Naive thymus-derived CD4-positive, alpha-beta T cell (primary cell): ENCODE measurements around the gene LZTR1. TPM values are rescaled to one million over a fixed set of nuclear protein-coding genes. Genes with fewer than 3 reads are reported as not detected.
A peak's percentile ranks its signal among the peaks of the same experiment; 100 is the strongest.

Experiments used
- ATAC-seq: fragments of 150-1000 bp; cut with Tn5 transposase; 2 replicates; pipeline ENCODE4 v1.10.0; 2021; ENCODE audit warnings: mild to moderate bottlenecking, moderate library complexity
- CTCF ChIA-PET: fragments of 350-600 bp; sonication (Branson Sonifier 250); formaldehyde crosslinking; loops from one replicate; lab custom pipeline; 2021; ENCODE audit warnings: antibody characterized with exemption; lab: Charles Lee
- POLR2A ChIA-PET: fragments of 350-600 bp; sonication (Branson Sonifier 250); formaldehyde crosslinking; loops from one replicate; lab custom pipeline; 2021; ENCODE audit warnings: antibody characterized with exemption, inconsistent platforms; lab: Charles Lee
- DNase-seq, 9 donors: peaks; one replicate each; pipeline versions ENCODE4 v3.0.0 to v3.0.0-alpha.2; 2020 to 2022; ENCODE audit warnings: mixed read lengths in 1 of 9
- H3K27ac ChIP-seq: one replicate; pipeline ENCODE4 v1.7.0; 2013; ENCODE audit warnings: mild to moderate bottlenecking, low read depth, low read length, moderate library complexity
- H3K27me3 ChIP-seq, 2 donors: one replicate each; pipeline ENCODE4 v1.7.0; 2013; ENCODE audit warnings: low read length in 2 of 2, mild to moderate bottlenecking in 2 of 2, moderate library complexity in 2 of 2; ENCODE audit not compliant: control insufficient read depth in 2 of 2, insufficient read depth in 2 of 2
- H3K36me3 ChIP-seq, 3 experiments: 1 replicate in 2 of 3; 2 replicates in 1 of 3; pipeline ENCODE4 v1.7.0; 2013; ENCODE audit warnings: low read length in 3 of 3, mild to moderate bottlenecking in 3 of 3, moderate library complexity in 1 of 3; ENCODE audit not compliant: insufficient read depth in 3 of 3, control insufficient read depth in 2 of 3
- H3K4me1 ChIP-seq, 2 donors: one replicate each; pipeline ENCODE4 v1.7.0; 2013; ENCODE audit warnings: low read length in 2 of 2, mild to moderate bottlenecking in 2 of 2, moderate library complexity in 1 of 2; ENCODE audit not compliant: control insufficient read depth in 2 of 2, insufficient read depth in 2 of 2
- H3K4me3 ChIP-seq: 2 replicates; pipeline ENCODE4 v1.7.0; 2013; ENCODE audit warnings: mild to moderate bottlenecking, low read length
- H3K9me3 ChIP-seq, 3 experiments: 1 replicate in 2 of 3; 2 replicates in 1 of 3; pipeline ENCODE4 v1.7.0; 2013; ENCODE audit warnings: low read length in 3 of 3; ENCODE audit not compliant: control insufficient read depth in 2 of 3
- H3K27ac Mint-ChIP-seq, 9 donors: one replicate each; pipeline ENCODE4 v1.8.0; 2020 to 2022; ENCODE audit warnings: mixed read lengths in 9 of 9, mild to moderate bottlenecking in 8 of 9, moderate library complexity in 5 of 9, inconsistent platforms in 2 of 9
- H3K27me3 Mint-ChIP-seq, 5 donors: one replicate each; pipeline ENCODE4 v1.8.0; 2021 to 2022; ENCODE audit warnings: mixed read lengths in 5 of 5, mild to moderate bottlenecking in 1 of 5
- H3K36me3 Mint-ChIP-seq, 5 donors: one replicate each; pipeline ENCODE4 v1.8.0; 2020 to 2022; ENCODE audit warnings: mixed read lengths in 5 of 5, mild to moderate bottlenecking in 3 of 5, inconsistent platforms in 1 of 5
- H3K4me1 Mint-ChIP-seq, 7 donors: one replicate each; pipeline ENCODE4 v1.8.0; 2020 to 2022; ENCODE audit warnings: mixed read lengths in 7 of 7, mild to moderate bottlenecking in 3 of 7, inconsistent platforms in 1 of 7
- H3K4me3 Mint-ChIP-seq, 10 donors: one replicate each; pipeline ENCODE4 v1.8.0; 2020 to 2022; ENCODE audit warnings: mild to moderate bottlenecking in 10 of 10, mixed read lengths in 10 of 10, moderate library complexity in 6 of 10, inconsistent platforms in 2 of 10
- H3K9me3 Mint-ChIP-seq, 11 donors: one replicate each; pipeline ENCODE4 v1.8.0; 2020 to 2022; ENCODE audit warnings: mixed read lengths in 11 of 11, mild to moderate bottlenecking in 4 of 11, inconsistent platforms in 1 of 11, moderate library complexity in 1 of 11
- intact Hi-C, 2 donors: fragments of 100-400 bp; cut with micrococcal nuclease; formaldehyde crosslinking; loops; one replicate each; pipeline ENCODE4 v1.15.1; 2023
- polyA plus RNA-seq, 2 donors: library from polyadenylated mRNA; unstranded; fragments of 300-500 nt; fragmentation: Illumina TruSeq; gene quantifications; one replicate each; pipeline ENCODE4 v1.2.3, GENCODE V29; 2021
- total RNA-seq, 6 experiments: library from RNA in 5 of 6; stranded (reverse) in 5 of 6; gene quantifications; 1 replicate in 5 of 6; 2 replicates in 1 of 6; pipeline ENCODE4 v1.2.3 and lab custom pipeline; 2021 to 2026

Gene LZTR1
- total and polyA plus RNA-seq, 7 experiments from 2014 or later: 11.4 to 104 (median 71.2) TPM

GRCh38 chr22:20989323-20990138 is 7.4 kb downstream of the LZTR1 start:
- DNase-seq: no peak
- ATAC-seq: no peak
- Histone ChIP-seq H3K4me1 (peaks cover 0 to 5% of the 10 kb centered on the region in 2 donors), H3K36me3 (peaks cover 0 to 64% (median 7%) of the 10 kb centered on the region in 3 experiments), H3K9me3 (no peaks in the 10 kb centered on the region), H3K27me3 (no peaks in the 10 kb centered on the region), H3K27ac (no peak overlapping the region), H3K4me3 (no peak overlapping the region)
- Mint-ChIP-seq H3K4me3 (no peak overlapping the region), H3K36me3 (peaks cover 0 to 12% (median 5%) of the 10 kb centered on the region in 5 donors), H3K9me3 (peaks cover 0 to 1% (median 0%) of the 10 kb centered on the region in 11 donors), H3K27me3 (no peaks in the 10 kb centered on the region), H3K27ac (no peak overlapping the region), H3K4me1 (peaks cover 0 to 16% (median 8%) of the 10 kb centered on the region in 7 donors)
- intact Hi-C loops: loop anchor here in 1 of 2 donors (10.0 kb wide), 1 partner anchor 855 kb away; no protein-coding TSS in a partner anchor
- ChIA-PET POLR2A (interaction anchor here (1.7 to 2.7 kb wide), 2 partner anchors 7 to 13 kb away, joined by 8 to 21 read pairs; partner anchors contain the start of genes LZTR1 and THAP7), CTCF (no interaction called here)

GRCh38 chr22:20990184-20991180 is 8.4 kb downstream of the LZTR1 start:
- Mint-ChIP-seq H3K27me3 (no peaks in the 10 kb centered on the region), H3K27ac (peak overlapping the region in 2 of 9 donors; percentile 62 to 72), H3K36me3 (peaks cover 0 to 12% (median 5%) of the 10 kb centered on the region in 5 donors), H3K9me3 (peaks cover 0 to 1% (median 0%) of the 10 kb centered on the region in 11 donors), H3K4me1 (peaks cover 0 to 16% (median 8%) of the 10 kb centered on the region in 7 donors), H3K4me3 (no peak overlapping the region)
- no peak overlapping the region for H3K4me3 ChIP-seq
- DNase-seq (no peak), ATAC-seq (no peak)
- no peak overlapping the region for H3K27ac ChIP-seq
- ChIA-PET CTCF (no interaction called here), POLR2A (interaction anchor here (1.5 to 2.7 kb wide), 3 partner anchors 8 to 12 kb away, joined by 5 to 21 read pairs (median 8); partner anchors contain the start of genes LZTR1 and THAP7)
- H3K36me3 ChIP-seq: peaks cover 0 to 70% (median 7%) of the 10 kb centered on the region in 3 experiments
- peaks cover 0 to 5% of the 10 kb centered on the region in 2 donors for H3K4me1 ChIP-seq
- intact Hi-C loops: no loop called here
- no peaks in the 10 kb centered on the region for H3K9me3 ChIP-seq
- no peaks in the 10 kb centered on the region for H3K27me3 ChIP-seq

GRCh38 chr22:20991252-20992055 is 9.4 kb downstream of the LZTR1 start:
- H3K27ac Mint-ChIP-seq: no peak overlapping the region
- Histone ChIP-seq H3K36me3 (peaks cover 0 to 73% (median 7%) of the 10 kb centered on the region in 3 experiments), H3K4me3 (no peak overlapping the region), H3K4me1 (peaks cover 0 to 5% of the 10 kb centered on the region in 2 donors), H3K27me3 (no peaks in the 10 kb centered on the region), H3K9me3 (no peaks in the 10 kb centered on the region), H3K27ac (no peak overlapping the region)
- H3K36me3 Mint-ChIP-seq: peaks cover 0 to 8% (median 2%) of the 10 kb centered on the region in 5 donors
- peaks cover 0 to 1% (median 0%) of the 10 kb centered on the region in 11 donors for H3K9me3 Mint-ChIP-seq
- no peaks in the 10 kb centered on the region for H3K27me3 Mint-ChIP-seq
- CTCF ChIA-PET: interaction anchor here (0.6 kb wide), 1 partner anchor 543 kb away, joined by 4 read pairs; no protein-coding TSS in a partner anchor
- no peak for DNase-seq
- H3K4me3 Mint-ChIP-seq: no peak overlapping the region
- H3K4me1 Mint-ChIP-seq: peaks cover 0 to 12% (median 6%) of the 10 kb centered on the region in 7 donors
- intact Hi-C loops: no loop called here
- no peak for ATAC-seq
- POLR2A ChIA-PET: interaction anchor here (0.7 to 2.7 kb wide), 4 partner anchors 8 to 150 kb away, joined by 3 to 21 read pairs (median 6); partner anchors contain the start of genes LZTR1 and THAP7

GRCh38 chr22:20992056-20992442 is 10.0 kb downstream of the LZTR1 start:
- H3K36me3 ChIP-seq: peaks cover 0 to 79% (median 7%) of the 10 kb centered on the region in 3 experiments
- H3K4me1 Mint-ChIP-seq: peaks cover 0 to 9% (median 4%) of the 10 kb centered on the region in 7 donors
- H3K27me3 ChIP-seq: no peaks in the 10 kb centered on the region
- no peak overlapping the region for H3K4me3 Mint-ChIP-seq
- H3K4me3 ChIP-seq: no peak overlapping the region
- no peak for DNase-seq
- no peak overlapping the region for H3K27ac ChIP-seq
- H3K36me3 Mint-ChIP-seq: peaks cover 0 to 4% (median 0%) of the 10 kb centered on the region in 5 donors
- intact Hi-C loops: no loop called here
- ChIA-PET CTCF (interaction anchor here (0.6 kb wide), 1 partner anchor 543 kb away, joined by 4 read pairs; no protein-coding TSS in a partner anchor), POLR2A (interaction anchor here (0.7 to 2.7 kb wide), 2 partner anchors 10 to 151 kb away, joined by 3 to 21 read pairs; partner anchors contain the start of gene THAP7)
- peaks cover 0 to 1% (median 0%) of the 10 kb centered on the region in 11 donors for H3K9me3 Mint-ChIP-seq
- H3K27ac Mint-ChIP-seq: no peak overlapping the region
- H3K9me3 ChIP-seq: no peaks in the 10 kb centered on the region
- peaks cover 0 to 5% of the 10 kb centered on the region in 2 donors for H3K4me1 ChIP-seq
- no peaks in the 10 kb centered on the region for H3K27me3 Mint-ChIP-seq
- ATAC-seq: no peak

- CTCF ChIA-PET: interaction anchor here (0.6 kb wide), 1 partner anchor 544 kb away, joined by 4 read pairs; no protein-coding TSS in a partner anchor
- Histone ChIP-seq H3K4me3 (no peak overlapping the region), H3K36me3 (peaks cover 0 to 80% (median 7%) of the 10 kb centered on the region in 3 experiments), H3K27ac (no peak overlapping the region), H3K9me3 (no peaks in the 10 kb centered on the region), H3K27me3 (no peaks in the 10 kb centered on the region), H3K4me1 (peaks cover 0 to 5% of the 10 kb centered on the region in 2 donors)
- POLR2A ChIA-PET: interaction anchor here (0.7 kb wide), 1 partner anchor 152 kb away, joined by 3 read pairs; no protein-coding TSS in a partner anchor
- Mint-ChIP-seq H3K36me3 (peaks cover 0 to 2% (median 0%) of the 10 kb centered on the region in 5 donors), H3K27me3 (no peaks in the 10 kb centered on the region), H3K4me1 (peaks cover 0 to 9% (median 4%) of the 10 kb centered on the region in 7 donors), H3K4me3 (no peak overlapping the region), H3K27ac (no peak overlapping the region), H3K9me3 (peaks cover 0 to 1% (median 0%) of the 10 kb centered on the region in 11 donors)
- no peak for ATAC-seq
- intact Hi-C loops: no loop called here
- DNase-seq: no peak
Observed at GRCh38 chr22:20992456-20993303, 10.6 kb downstream of the LZTR1 start.
